Neural cell (in vitro differentiated cells): ENCODE results near the gene TMEM61.

Source experiments
- EP300 ChIP-seq: fragments of 450-650 bp; conservative IDR thresholded peaks from 2 replicates; pipeline ENCODE4 v1.6.1; 2014; ENCODE audit warnings: antibody characterized with exemption, mild to moderate bottlenecking, moderate library complexity; ENCODE audit not compliant: poor library complexity, severe bottlenecking
- EZH2 ChIP-seq: fragments of 200-600, 300-800 bp; shearing (Covaris generic), sonication (generic); IDR thresholded peaks from 2 replicates; pipeline ENCODE4 v1.6.1; 2014; ENCODE audit warnings: antibody characterized with exemption, low read length, borderline replicate concordance, mild to moderate bottlenecking; ENCODE audit not compliant: insufficient read depth, poor library complexity, severe bottlenecking
- MXI1 ChIP-seq: fragments of 450-650 bp; conservative IDR thresholded peaks from 2 replicates; pipeline ENCODE4 v1.6.1; 2014; ENCODE audit warnings: antibody characterized with exemption, mild to moderate bottlenecking; ENCODE audit not compliant: poor library complexity, severe bottlenecking
- POLR2AphosphoS5 ChIP-seq: IDR thresholded peaks from 2 replicates; pipeline ENCODE4 v1.6.1; 2012
- RAD21 ChIP-seq: fragments of 450-650 bp; conservative IDR thresholded peaks from 2 replicates; pipeline ENCODE4 v1.6.1; 2014; ENCODE audit warnings: antibody characterized with exemption, mild to moderate bottlenecking, moderate library complexity
- TAF1 ChIP-seq: IDR thresholded peaks from 2 replicates; pipeline ENCODE4 v1.6.1; 2012; ENCODE audit warnings: low read depth
- TF ChIP-seq, protein P1 (sequence below): fragments of 450-650 bp; IDR thresholded peaks from 2 replicates; pipeline ENCODE4 v1.5.1; 2014; ENCODE audit warnings: antibody characterized with exemption, mild to moderate bottlenecking, moderate library complexity; ENCODE audit not compliant: poor library complexity, severe bottlenecking
- TF ChIP-seq, protein P2 (sequence below): IDR thresholded peaks from 2 replicates; pipeline ENCODE4 v1.6.1; 2012; ENCODE audit warnings: borderline replicate concordance

- TF ChIP-seq, protein P1, sequence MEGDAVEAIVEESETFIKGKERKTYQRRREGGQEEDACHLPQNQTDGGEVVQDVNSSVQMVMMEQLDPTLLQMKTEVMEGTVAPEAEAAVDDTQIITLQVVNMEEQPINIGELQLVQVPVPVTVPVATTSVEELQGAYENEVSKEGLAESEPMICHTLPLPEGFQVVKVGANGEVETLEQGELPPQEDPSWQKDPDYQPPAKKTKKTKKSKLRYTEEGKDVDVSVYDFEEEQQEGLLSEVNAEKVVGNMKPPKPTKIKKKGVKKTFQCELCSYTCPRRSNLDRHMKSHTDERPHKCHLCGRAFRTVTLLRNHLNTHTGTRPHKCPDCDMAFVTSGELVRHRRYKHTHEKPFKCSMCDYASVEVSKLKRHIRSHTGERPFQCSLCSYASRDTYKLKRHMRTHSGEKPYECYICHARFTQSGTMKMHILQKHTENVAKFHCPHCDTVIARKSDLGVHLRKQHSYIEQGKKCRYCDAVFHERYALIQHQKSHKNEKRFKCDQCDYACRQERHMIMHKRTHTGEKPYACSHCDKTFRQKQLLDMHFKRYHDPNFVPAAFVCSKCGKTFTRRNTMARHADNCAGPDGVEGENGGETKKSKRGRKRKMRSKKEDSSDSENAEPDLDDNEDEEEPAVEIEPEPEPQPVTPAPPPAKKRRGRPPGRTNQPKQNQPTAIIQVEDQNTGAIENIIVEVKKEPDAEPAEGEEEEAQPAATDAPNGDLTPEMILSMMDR: no peak
- TF ChIP-seq EZH2 (no peak), EP300 (no peak), MXI1 (no peak), POLR2AphosphoS5 (no peak), TAF1 (no peak), RAD21 (no peak)
- TF ChIP-seq, protein P2, sequence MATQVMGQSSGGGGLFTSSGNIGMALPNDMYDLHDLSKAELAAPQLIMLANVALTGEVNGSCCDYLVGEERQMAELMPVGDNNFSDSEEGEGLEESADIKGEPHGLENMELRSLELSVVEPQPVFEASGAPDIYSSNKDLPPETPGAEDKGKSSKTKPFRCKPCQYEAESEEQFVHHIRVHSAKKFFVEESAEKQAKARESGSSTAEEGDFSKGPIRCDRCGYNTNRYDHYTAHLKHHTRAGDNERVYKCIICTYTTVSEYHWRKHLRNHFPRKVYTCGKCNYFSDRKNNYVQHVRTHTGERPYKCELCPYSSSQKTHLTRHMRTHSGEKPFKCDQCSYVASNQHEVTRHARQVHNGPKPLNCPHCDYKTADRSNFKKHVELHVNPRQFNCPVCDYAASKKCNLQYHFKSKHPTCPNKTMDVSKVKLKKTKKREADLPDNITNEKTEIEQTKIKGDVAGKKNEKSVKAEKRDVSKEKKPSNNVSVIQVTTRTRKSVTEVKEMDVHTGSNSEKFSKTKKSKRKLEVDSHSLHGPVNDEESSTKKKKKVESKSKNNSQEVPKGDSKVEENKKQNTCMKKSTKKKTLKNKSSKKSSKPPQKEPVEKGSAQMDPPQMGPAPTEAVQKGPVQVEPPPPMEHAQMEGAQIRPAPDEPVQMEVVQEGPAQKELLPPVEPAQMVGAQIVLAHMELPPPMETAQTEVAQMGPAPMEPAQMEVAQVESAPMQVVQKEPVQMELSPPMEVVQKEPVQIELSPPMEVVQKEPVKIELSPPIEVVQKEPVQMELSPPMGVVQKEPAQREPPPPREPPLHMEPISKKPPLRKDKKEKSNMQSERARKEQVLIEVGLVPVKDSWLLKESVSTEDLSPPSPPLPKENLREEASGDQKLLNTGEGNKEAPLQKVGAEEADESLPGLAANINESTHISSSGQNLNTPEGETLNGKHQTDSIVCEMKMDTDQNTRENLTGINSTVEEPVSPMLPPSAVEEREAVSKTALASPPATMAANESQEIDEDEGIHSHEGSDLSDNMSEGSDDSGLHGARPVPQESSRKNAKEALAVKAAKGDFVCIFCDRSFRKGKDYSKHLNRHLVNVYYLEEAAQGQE: no peak
Observed at GRCh38 chr1:54986025-54986424, 5.6 kb downstream of the TMEM61 start.
